Naive thymus-derived CD4-positive, alpha-beta T cell (primary cell): Measurements from ENCODE around the gene PHLPP2. TPM values are rescaled to one million over a fixed set of nuclear protein-coding genes. Genes with fewer than 3 reads are reported as not detected.

Source experiments
- ATAC-seq: fragments of 150-1000 bp; cut with Tn5 transposase; 2 replicates; pipeline ENCODE4 v1.10.0; 2021; ENCODE audit warnings: mild to moderate bottlenecking, moderate library complexity
- CTCF ChIA-PET: fragments of 350-600 bp; sonication (Branson Sonifier 250); formaldehyde crosslinking; loops from one replicate; lab custom pipeline; 2021; ENCODE audit warnings: antibody characterized with exemption; lab: Charles Lee
- POLR2A ChIA-PET: fragments of 350-600 bp; sonication (Branson Sonifier 250); formaldehyde crosslinking; loops from one replicate; lab custom pipeline; 2021; ENCODE audit warnings: antibody characterized with exemption, inconsistent platforms; lab: Charles Lee
- DNase-seq, 9 donors: peaks; one replicate each; pipeline versions ENCODE4 v3.0.0 to v3.0.0-alpha.2; 2020 to 2022; ENCODE audit warnings: mixed read lengths in 1 of 9
- H3K27ac ChIP-seq: one replicate; pipeline ENCODE4 v1.7.0; 2013; ENCODE audit warnings: mild to moderate bottlenecking, low read depth, low read length, moderate library complexity
- H3K27me3 ChIP-seq, 2 donors: one replicate each; pipeline ENCODE4 v1.7.0; 2013; ENCODE audit warnings: low read length in 2 of 2, mild to moderate bottlenecking in 2 of 2, moderate library complexity in 2 of 2; ENCODE audit not compliant: control insufficient read depth in 2 of 2, insufficient read depth in 2 of 2
- H3K36me3 ChIP-seq, 3 experiments: 1 replicate in 2 of 3; 2 replicates in 1 of 3; pipeline ENCODE4 v1.7.0; 2013; ENCODE audit warnings: low read length in 3 of 3, mild to moderate bottlenecking in 3 of 3, moderate library complexity in 1 of 3; ENCODE audit not compliant: insufficient read depth in 3 of 3, control insufficient read depth in 2 of 3
- H3K4me1 ChIP-seq, 2 donors: one replicate each; pipeline ENCODE4 v1.7.0; 2013; ENCODE audit warnings: low read length in 2 of 2, mild to moderate bottlenecking in 2 of 2, moderate library complexity in 1 of 2; ENCODE audit not compliant: control insufficient read depth in 2 of 2, insufficient read depth in 2 of 2
- H3K4me3 ChIP-seq: 2 replicates; pipeline ENCODE4 v1.7.0; 2013; ENCODE audit warnings: mild to moderate bottlenecking, low read length
- H3K9me3 ChIP-seq, 3 experiments: 1 replicate in 2 of 3; 2 replicates in 1 of 3; pipeline ENCODE4 v1.7.0; 2013; ENCODE audit warnings: low read length in 3 of 3; ENCODE audit not compliant: control insufficient read depth in 2 of 3
- H3K27ac Mint-ChIP-seq, 9 donors: one replicate each; pipeline ENCODE4 v1.8.0; 2020 to 2022; ENCODE audit warnings: mixed read lengths in 9 of 9, mild to moderate bottlenecking in 8 of 9, moderate library complexity in 5 of 9, inconsistent platforms in 2 of 9
- H3K27me3 Mint-ChIP-seq, 5 donors: one replicate each; pipeline ENCODE4 v1.8.0; 2021 to 2022; ENCODE audit warnings: mixed read lengths in 5 of 5, mild to moderate bottlenecking in 1 of 5
- H3K36me3 Mint-ChIP-seq, 5 donors: one replicate each; pipeline ENCODE4 v1.8.0; 2020 to 2022; ENCODE audit warnings: mixed read lengths in 5 of 5, mild to moderate bottlenecking in 3 of 5, inconsistent platforms in 1 of 5
- H3K4me1 Mint-ChIP-seq, 7 donors: one replicate each; pipeline ENCODE4 v1.8.0; 2020 to 2022; ENCODE audit warnings: mixed read lengths in 7 of 7, mild to moderate bottlenecking in 3 of 7, inconsistent platforms in 1 of 7
- H3K4me3 Mint-ChIP-seq, 10 donors: one replicate each; pipeline ENCODE4 v1.8.0; 2020 to 2022; ENCODE audit warnings: mild to moderate bottlenecking in 10 of 10, mixed read lengths in 10 of 10, moderate library complexity in 6 of 10, inconsistent platforms in 2 of 10
- H3K9me3 Mint-ChIP-seq, 11 donors: one replicate each; pipeline ENCODE4 v1.8.0; 2020 to 2022; ENCODE audit warnings: mixed read lengths in 11 of 11, mild to moderate bottlenecking in 4 of 11, inconsistent platforms in 1 of 11, moderate library complexity in 1 of 11
- intact Hi-C, 2 donors: fragments of 100-400 bp; cut with micrococcal nuclease; formaldehyde crosslinking; loops; one replicate each; pipeline ENCODE4 v1.15.1; 2023
- polyA plus RNA-seq, 2 donors: library from polyadenylated mRNA; unstranded; fragments of 300-500 nt; fragmentation: Illumina TruSeq; gene quantifications; one replicate each; pipeline ENCODE4 v1.2.3, GENCODE V29; 2021
- total RNA-seq, 6 experiments: library from RNA in 5 of 6; stranded (reverse) in 5 of 6; gene quantifications; 1 replicate in 5 of 6; 2 replicates in 1 of 6; pipeline ENCODE4 v1.2.3 and lab custom pipeline; 2021 to 2026

PHLPP2 gene
- 10 to 100 TPM in 1 of 5 experiments, 1 to 10 TPM in 4; 6.3 to 10.6 (median 7.5) TPM for total RNA-seq
- polyA plus RNA-seq: 1 to 10 TPM; 1.5 to 2.2 TPM
- 26.1 reads per million, percentile 56 among the genes with 10 or more reads in this experiment for total RNA-seq (lab: John Stamatoyannopoulos, UW)

GRCh38 chr16:71724320-71724751, at the start of gene PHLPP2:
PHLPP2 (minus strand) TSS chr16:71724701; CDS start chr16:71714795, 9,906 bp downstream.
- Histone ChIP-seq H3K9me3 (no peaks in the 10 kb centered on the region), H3K4me3 (peak within 1 kb of the TSS; percentile 79), H3K27ac (peak within 1 kb of the TSS; percentile 79), H3K27me3 (no peaks in the 10 kb centered on the region), H3K4me1 (peaks cover 9% of the 10 kb centered on the region in 2 donors), H3K36me3 (no peaks in the 10 kb centered on the region)
- no peaks in the 10 kb centered on the region for H3K9me3 Mint-ChIP-seq
- no peak for ATAC-seq
- H3K27me3 Mint-ChIP-seq: peaks cover 0 to 17% (median 0%) of the 10 kb centered on the region in 5 donors
- no peak for DNase-seq
- peak within 1 kb of the TSS; percentile 80 to 97 (median 86) for H3K4me3 Mint-ChIP-seq
- peak within 1 kb of the TSS in 8 of 9 donors; percentile 30 to 92 (median 78) for H3K27ac Mint-ChIP-seq
- intact Hi-C loops: loop anchor here (1.0 to 10.0 kb wide), 11 partner anchors 22 to 922 kb away; partner anchors contain the start of genes DHODH (in 2 of the 2), DHX38 (in 2 of the 2), TXNL4B (in 2 of the 2) and ATXN1L (in 1 of the 2)
- H3K4me1 Mint-ChIP-seq: peaks cover 7 to 20% (median 18%) of the 10 kb centered on the region in 7 donors
- POLR2A ChIA-PET: no interaction called here
- peaks cover 0 to 1% (median 0%) of the 10 kb centered on the region in 5 donors for H3K36me3 Mint-ChIP-seq
- CTCF ChIA-PET: interaction anchor here (1.0 kb wide), 1 partner anchor 12 kb away, joined by 4 read pairs; no protein-coding TSS in a partner anchor

- Histone ChIP-seq H3K36me3 (peaks cover 6 to 44% (median 13%) of the 10 kb centered on the region in 3 experiments), H3K27me3 (no peaks in the 10 kb centered on the region), H3K4me1 (peaks cover 0 to 10% of the 10 kb centered on the region in 2 donors), H3K9me3 (no peaks in the 10 kb centered on the region), H3K4me3 (no peak overlapping the region), H3K27ac (no peak overlapping the region)
- ChIA-PET CTCF (interaction anchor here (0.6 to 2.0 kb wide), 2 partner anchors 17 to 111 kb away, joined by 3 to 6 read pairs; no protein-coding TSS in a partner anchor), POLR2A (no interaction called here)
- no peak overlapping the region for H3K4me3 Mint-ChIP-seq
- H3K27me3 Mint-ChIP-seq: no peaks in the 10 kb centered on the region
- H3K9me3 Mint-ChIP-seq: no peaks in the 10 kb centered on the region
- ATAC-seq: no peak
- intact Hi-C loops: loop anchor here in 1 of 2 donors (5.0 kb wide), 1 partner anchor 36 kb away; the partner anchor contains the start of gene AP1G1
- no peak for DNase-seq
- peaks cover 0 to 25% (median 9%) of the 10 kb centered on the region in 5 donors for H3K36me3 Mint-ChIP-seq
- peak overlapping the region in 1 of 9 donors; percentile 32 for H3K27ac Mint-ChIP-seq
- H3K4me1 Mint-ChIP-seq: peaks cover 8 to 28% (median 27%) of the 10 kb centered on the region in 7 donors
These were observed 47.1 kb upstream of the PHLPP2 start for GRCh38 chr16:71771571-71771970.

- peaks cover 6 to 46% (median 10%) of the 10 kb centered on the region in 3 experiments for H3K36me3 ChIP-seq
- Mint-ChIP-seq H3K36me3 (peaks cover 0 to 26% (median 11%) of the 10 kb centered on the region in 5 donors), H3K4me3 (no peak overlapping the region), H3K27ac (peak overlapping the region in 2 of 9 donors; percentile 4 to 83), H3K27me3 (no peaks in the 10 kb centered on the region), H3K9me3 (no peaks in the 10 kb centered on the region), H3K4me1 (peaks cover 0 to 22% (median 15%) of the 10 kb centered on the region in 7 donors)
- ChIA-PET CTCF (no interaction called here), POLR2A (no interaction called here)
- H3K4me3 ChIP-seq: no peak overlapping the region
- DNase-seq (no peak), ATAC-seq (no peak)
- H3K9me3 ChIP-seq: no peaks in the 10 kb centered on the region
- intact Hi-C loops: loop anchor here in 1 of 2 donors (5.0 kb wide), 1 partner anchor 193 kb away; no protein-coding TSS in a partner anchor
- peaks cover 0 to 10% of the 10 kb centered on the region in 2 donors for H3K4me1 ChIP-seq
- no peaks in the 10 kb centered on the region for H3K27me3 ChIP-seq
- H3K27ac ChIP-seq: no peak overlapping the region
These were observed 44.7 kb upstream of the PHLPP2 start for GRCh38 chr16:71769222-71769621.

GRCh38 chr16:71767060-71767900, 42.8 kb upstream of the PHLPP2 start:
- Histone ChIP-seq H3K36me3 (peaks cover 2 to 48% (median 9%) of the 10 kb centered on the region in 3 experiments), H3K4me1 (peaks cover 0 to 10% of the 10 kb centered on the region in 2 donors), H3K27me3 (no peaks in the 10 kb centered on the region), H3K9me3 (no peaks in the 10 kb centered on the region), H3K4me3 (no peak overlapping the region), H3K27ac (no peak overlapping the region)
- ATAC-seq: no peak
- DNase-seq: no peak
- H3K4me1 Mint-ChIP-seq: peaks cover 0 to 22% (median 15%) of the 10 kb centered on the region in 7 donors
- intact Hi-C loops: loop anchor here in 1 of 2 donors (5.0 kb wide), 1 partner anchor 195 kb away; no protein-coding TSS in a partner anchor
- ChIA-PET CTCF (interaction anchor here (0.6 to 0.8 kb wide), 2 partner anchors 12 to 349 kb away, joined by 3 read pairs; no protein-coding TSS in a partner anchor), POLR2A (no interaction called here)
- peak overlapping the region; percentile 30 to 72 (median 48) for H3K27ac Mint-ChIP-seq
- no peaks in the 10 kb centered on the region for H3K9me3 Mint-ChIP-seq
- H3K27me3 Mint-ChIP-seq: no peaks in the 10 kb centered on the region
- peak overlapping the region in 3 of 10 donors; percentile 18 to 47 (median 42) for H3K4me3 Mint-ChIP-seq
- H3K36me3 Mint-ChIP-seq: peaks cover 0 to 33% (median 12%) of the 10 kb centered on the region in 5 donors

- H3K27me3 ChIP-seq: no peaks in the 10 kb centered on the region
- POLR2A ChIA-PET: interaction anchor here (0.6 kb wide), 1 partner anchor 960 kb away, joined by 7 read pairs; no protein-coding TSS in a partner anchor
- H3K36me3 ChIP-seq: peaks cover 12 to 61% (median 22%) of the 10 kb centered on the region in 3 experiments
- ATAC-seq: no peak
- peaks cover 0 to 3% of the 10 kb centered on the region in 2 donors for H3K4me1 ChIP-seq
- no peak overlapping the region for H3K4me3 ChIP-seq
- Mint-ChIP-seq H3K36me3 (peaks cover 0 to 27% (median 3%) of the 10 kb centered on the region in 5 donors), H3K9me3 (no peaks in the 10 kb centered on the region), H3K4me3 (no peak overlapping the region), H3K4me1 (peaks cover 0 to 12% (median 7%) of the 10 kb centered on the region in 7 donors), H3K27ac (peak overlapping the region in 1 of 9 donors; percentile 38), H3K27me3 (no peaks in the 10 kb centered on the region)
- no peak overlapping the region for H3K27ac ChIP-seq
- DNase-seq: no peak
- intact Hi-C loops: no loop called here
- H3K9me3 ChIP-seq: no peaks in the 10 kb centered on the region
- CTCF ChIA-PET: no interaction called here
These were observed 37.7 kb upstream of the PHLPP2 start for GRCh38 chr16:71762186-71762585.

- Mint-ChIP-seq H3K4me3 (no peak overlapping the region), H3K9me3 (no peaks in the 10 kb centered on the region), H3K36me3 (peaks cover 0 to 36% (median 7%) of the 10 kb centered on the region in 5 donors), H3K27ac (no peak overlapping the region), H3K4me1 (peaks cover 0 to under 1% (median 0%) of the 10 kb centered on the region in 7 donors), H3K27me3 (no peaks in the 10 kb centered on the region)
- H3K36me3 ChIP-seq: peaks cover 12 to 70% (median 25%) of the 10 kb centered on the region in 3 experiments
- DNase-seq (no peak), ATAC-seq (no peak)
- H3K9me3 ChIP-seq: no peaks in the 10 kb centered on the region
- H3K4me3 ChIP-seq: no peak overlapping the region
- POLR2A ChIA-PET: no interaction called here
- H3K27me3 ChIP-seq: no peaks in the 10 kb centered on the region
- CTCF ChIA-PET: no interaction called here
- no peak overlapping the region for H3K27ac ChIP-seq
- H3K4me1 ChIP-seq: no peaks in the 10 kb centered on the region
- intact Hi-C loops: no loop called here
These were observed 36.6 kb upstream of the PHLPP2 start for GRCh38 chr16:71761097-71761496.
